Prostate gland (tissue), 2 donors: ENCODE data around the gene TMEM213.

Experiments
- CTCF ChIP-seq, 4 experiments: fragments of 200-600 bp in 2 of 4; fragments of 450-650 bp in 2 of 4; sonication (generic) in 2 of 4; IDR thresholded peaks; 1 replicate in 3 of 4; 2 replicates in 1 of 4; pipeline ENCODE4 v1.5.1; 2016 to 2019; ENCODE audit warnings: antibody characterized with exemption in 4 of 4, mild to moderate bottlenecking in 2 of 4, moderate library complexity in 2 of 4
- POLR2AphosphoS5 ChIP-seq: sonication (generic); formaldehyde crosslinking; IDR thresholded peaks from one replicate; pipeline ENCODE4 v1.6.1; 2017; ENCODE audit warnings: antibody characterized with exemption

- TF ChIP-seq POLR2AphosphoS5 (no peak), CTCF (IDR thresholded peaks at IDR 0.05) (no peak)
These were observed 55.7 kb downstream of the TMEM213 start for GRCh38 chr7:138853448-138853847.
